ENCODE results near the gene SH3D19.

DNA sequence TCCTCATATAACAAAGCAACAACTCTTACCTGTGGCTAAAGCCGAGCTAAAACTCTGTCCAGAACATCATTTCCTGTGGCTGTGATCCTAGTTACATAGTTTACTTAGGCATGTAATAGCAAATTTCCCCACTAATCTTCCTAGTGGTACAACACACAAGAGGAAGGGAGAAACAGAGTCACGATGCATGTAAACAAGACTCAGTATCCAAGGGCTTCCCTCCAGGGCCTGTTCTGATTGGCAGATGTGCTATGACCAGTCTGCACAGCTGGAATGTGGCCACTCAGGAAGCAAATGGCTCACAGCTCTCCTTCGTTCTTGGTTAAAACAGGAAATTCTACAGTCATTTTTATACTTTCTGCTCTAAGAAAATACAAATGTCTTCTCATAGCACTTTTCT, 97.7 kb downstream of the SH3D19 start:
- TF ChIP-seq POLR2A (IDR thresholded peaks at IDR 0.05): no peak
- TF ChIP-seq, protein P1, sequence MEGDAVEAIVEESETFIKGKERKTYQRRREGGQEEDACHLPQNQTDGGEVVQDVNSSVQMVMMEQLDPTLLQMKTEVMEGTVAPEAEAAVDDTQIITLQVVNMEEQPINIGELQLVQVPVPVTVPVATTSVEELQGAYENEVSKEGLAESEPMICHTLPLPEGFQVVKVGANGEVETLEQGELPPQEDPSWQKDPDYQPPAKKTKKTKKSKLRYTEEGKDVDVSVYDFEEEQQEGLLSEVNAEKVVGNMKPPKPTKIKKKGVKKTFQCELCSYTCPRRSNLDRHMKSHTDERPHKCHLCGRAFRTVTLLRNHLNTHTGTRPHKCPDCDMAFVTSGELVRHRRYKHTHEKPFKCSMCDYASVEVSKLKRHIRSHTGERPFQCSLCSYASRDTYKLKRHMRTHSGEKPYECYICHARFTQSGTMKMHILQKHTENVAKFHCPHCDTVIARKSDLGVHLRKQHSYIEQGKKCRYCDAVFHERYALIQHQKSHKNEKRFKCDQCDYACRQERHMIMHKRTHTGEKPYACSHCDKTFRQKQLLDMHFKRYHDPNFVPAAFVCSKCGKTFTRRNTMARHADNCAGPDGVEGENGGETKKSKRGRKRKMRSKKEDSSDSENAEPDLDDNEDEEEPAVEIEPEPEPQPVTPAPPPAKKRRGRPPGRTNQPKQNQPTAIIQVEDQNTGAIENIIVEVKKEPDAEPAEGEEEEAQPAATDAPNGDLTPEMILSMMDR (IDR thresholded peaks at IDR 0.05): no peak

Data from uterus (tissue), 2 donors.